CD1c-positive myeloid dendritic cell (primary cell): ENCODE measurements around the gene DNASE1.
"Not testable (repeated sequence)": the region's sequence is repeated elsewhere in the genome, so short reads cannot be mapped to it uniquely, and the experiment has no call there.

Experiments
- DNase-seq: peaks from one replicate; pipeline ENCODE4 v3.0.0-alpha.2; 2016; ENCODE audit errors: extremely low spot score

The DNASE1 gene

GRCh38 chr16:3654249-3654991 lies at the start of gene DNASE1:
Gene DNASE1 (plus strand): TSS chr16:3654691. CDS start chr16:3655374, 683 bp downstream.
- DNase-seq: peak; percentile 69

GRCh38 chr16:3606441-3606840 lies 48.0 kb upstream of the DNASE1 start:
- DNase-seq: no peak

GRCh38 chr16:3607161-3607560 lies 47.3 kb upstream of the DNASE1 start:
- no peak for DNase-seq

- no peak for DNase-seq
Observed at GRCh38 chr16:3607634-3608033, 46.9 kb upstream of the DNASE1 start.

- DNase-seq: no peak
Observed at GRCh38 chr16:3608069-3608468, 46.4 kb upstream of the DNASE1 start.

GRCh38 chr16:3608976-3609375 lies 45.5 kb upstream of the DNASE1 start:
- DNase-seq: not testable (repeated sequence)

GRCh38 chr16:3609895-3610697 lies 44.4 kb upstream of the DNASE1 start:
- DNase-seq: peak; percentile 71

GRCh38 chr16:3610698-3611145 lies 43.8 kb upstream of the DNASE1 start:
- no peak for DNase-seq

- DNase-seq: peak; percentile 99
Observed at GRCh38 chr16:3611146-3611975, 43.1 kb upstream of the DNASE1 start, which contains the start of gene SLX4. Gene SLX4 (minus strand): TSS chr16:3611606. CDS start chr16:3608964, 2,642 bp downstream.

- DNase-seq: no peak
Observed at GRCh38 chr16:3612510-3613466, 41.7 kb upstream of the DNASE1 start.

- DNase-seq: peak; percentile 56
Observed at GRCh38 chr16:3618769-3619141, 35.7 kb upstream of the DNASE1 start.

GRCh38 chr16:3623642-3624041 lies 30.8 kb upstream of the DNASE1 start:
- no peak for DNase-seq

GRCh38 chr16:3625331-3625730 lies 29.2 kb upstream of the DNASE1 start:
- DNase-seq: no peak

- DNase-seq: peak; percentile 59
Observed at GRCh38 chr16:3625911-3626732, 28.4 kb upstream of the DNASE1 start.

- peak; percentile 52 for DNase-seq
Observed at GRCh38 chr16:3637371-3637923, 17.0 kb upstream of the DNASE1 start.

- no peak for DNase-seq
Observed at GRCh38 chr16:3638916-3639644, 15.4 kb upstream of the DNASE1 start.

- DNase-seq: no peak
Observed at GRCh38 chr16:3640207-3640606, 14.3 kb upstream of the DNASE1 start.

GRCh38 chr16:3640632-3641501 lies 13.6 kb upstream of the DNASE1 start:
- DNase-seq: no peak
